WTC11 (cell line): ENCODE data around the gene UVRAG. TPM values are rescaled to one million over a fixed set of nuclear protein-coding genes. Genes with fewer than 3 reads are reported as not detected.

Experiments
- ATAC-seq: fragments of 200-7000 bp; cut with Tn5 transposase; 2 replicates; pipeline ENCODE4 v1.10.0; 2021; ENCODE audit warnings: mild to moderate bottlenecking, moderate library complexity
- CTCF ChIA-PET: fragments of 300-600 bp; sonication (Branson Sonifier 250); formaldehyde crosslinking; loops from one replicate; lab custom pipeline; 2021; ENCODE audit warnings: antibody characterized with exemption; lab: Charles Lee
- POLR2A ChIA-PET: fragments of 350-600 bp; sonication (Branson Sonifier 250); formaldehyde crosslinking; loops from one replicate; lab custom pipeline; 2021; ENCODE audit warnings: antibody characterized with exemption; lab: Charles Lee
- DNase-seq: peaks from one replicate; pipeline ENCODE4 v3.0.0; 2021; ENCODE audit warnings: low spot score
- H3K27ac Mint-ChIP-seq: 2 replicates; pipeline ENCODE4 v1.8.0; 2021; ENCODE audit warnings: mixed read lengths
- H3K27me3 Mint-ChIP-seq: 2 replicates; pipeline ENCODE4 v1.8.0; 2021; ENCODE audit warnings: low read depth, mild to moderate bottlenecking, moderate library complexity, mixed read lengths
- H3K36me3 Mint-ChIP-seq: 2 replicates; pipeline ENCODE4 v1.8.0; 2021; ENCODE audit warnings: mixed read lengths
- H3K4me1 Mint-ChIP-seq: 2 replicates; pipeline ENCODE4 v1.8.0; 2022; ENCODE audit warnings: mixed read lengths
- H3K4me3 Mint-ChIP-seq: 2 replicates; pipeline ENCODE4 v1.8.0; 2021; ENCODE audit warnings: mild to moderate bottlenecking, moderate library complexity, mixed read lengths
- H3K9me3 Mint-ChIP-seq: 2 replicates; pipeline ENCODE4 v1.8.0; 2021; ENCODE audit warnings: mixed read lengths
- CBFB ChIP-seq: sonication (generic); formaldehyde crosslinking; IDR thresholded peaks from 2 replicates; pipeline ENCODE4 v1.8.1; 2022; ENCODE audit warnings: mild to moderate bottlenecking, low read depth, missing genetic modification reagents
- CDX4 ChIP-seq: fragments of 250-450 bp; sonication (Bioruptor Pico); IDR thresholded peaks from 2 replicates; pipeline ENCODE4 v1.9.0; 2021; ENCODE audit warnings: moderate library complexity, mild to moderate bottlenecking, inconsistent platforms, borderline replicate concordance
- CREM ChIP-seq: sonication (generic); formaldehyde crosslinking; IDR thresholded peaks from 2 replicates; pipeline ENCODE4 v1.8.1; 2022; ENCODE audit warnings: mild to moderate bottlenecking, missing genetic modification reagents, moderate library complexity
- CTCF ChIP-seq: fragments of 200-600 bp; IDR thresholded peaks from 2 replicates; pipeline ENCODE4 v1.8.0; 2022; ENCODE audit warnings: antibody characterized with exemption
- ELF4 ChIP-seq: sonication (generic); formaldehyde crosslinking; IDR thresholded peaks from 2 replicates; pipeline ENCODE4 v1.8.1; 2022; ENCODE audit warnings: low read depth, mild to moderate bottlenecking, moderate library complexity, missing genetic modification reagents
- FOXJ3 ChIP-seq: sonication (generic); formaldehyde crosslinking; IDR thresholded peaks from 2 replicates; pipeline ENCODE4 v1.9.0; 2021; ENCODE audit warnings: missing genetic modification reagents, mild to moderate bottlenecking, borderline replicate concordance
- FOXK1 ChIP-seq: sonication (generic); formaldehyde crosslinking; IDR thresholded peaks from 2 replicates; pipeline ENCODE4 v1.8.0; 2022; ENCODE audit warnings: mild to moderate bottlenecking, moderate library complexity, missing genetic modification reagents
- IRF1 ChIP-seq: sonication (generic); formaldehyde crosslinking; IDR thresholded peaks from 2 replicates; pipeline ENCODE4 v1.8.0; 2023; ENCODE audit warnings: missing genetic modification reagents
- JUN ChIP-seq: sonication (generic); formaldehyde crosslinking; IDR thresholded peaks from 2 replicates; pipeline ENCODE4 v1.8.0; 2023; ENCODE audit warnings: mild to moderate bottlenecking, missing genetic modification reagents
- MXD4 ChIP-seq: fragments of 250-450 bp; sonication (Bioruptor Pico); IDR thresholded peaks from 2 replicates; pipeline ENCODE4 v1.8.0; 2021; ENCODE audit warnings: mild to moderate bottlenecking, moderate library complexity, borderline replicate concordance
- NFATC4 ChIP-seq: fragments of 250-450 bp; sonication (Bioruptor Pico); IDR thresholded peaks from 2 replicates; pipeline ENCODE4 v1.9.0; 2021; ENCODE audit warnings: mild to moderate bottlenecking
- NFE2L1 ChIP-seq: sonication (generic); formaldehyde crosslinking; IDR thresholded peaks from 2 replicates; pipeline ENCODE4 v1.8.1; 2023; ENCODE audit warnings: missing genetic modification reagents
- NR3C1 ChIP-seq: sonication (generic); formaldehyde crosslinking; conservative IDR thresholded peaks from 2 replicates; pipeline ENCODE4 v1.8.1; 2023; ENCODE audit warnings: low read depth, mild to moderate bottlenecking, missing genetic modification reagents
- PRRX2 ChIP-seq: fragments of 250-450 bp; sonication (Bioruptor Pico); IDR thresholded peaks from 2 replicates; pipeline ENCODE4 v1.8.0; 2021; ENCODE audit warnings: mild to moderate bottlenecking
- SMAD3 ChIP-seq: sonication (generic); formaldehyde crosslinking; IDR thresholded peaks from 2 replicates; pipeline ENCODE4 v1.8.0; 2022; ENCODE audit warnings: missing genetic modification reagents, mild to moderate bottlenecking, borderline replicate concordance
- SMAD4 ChIP-seq: sonication (generic); formaldehyde crosslinking; IDR thresholded peaks from 2 replicates; pipeline ENCODE4 v1.8.0; 2022; ENCODE audit warnings: mild to moderate bottlenecking, missing genetic modification reagents
- SOX15 ChIP-seq: fragments of 250-450 bp; sonication (Bioruptor Pico); IDR thresholded peaks from 2 replicates; pipeline ENCODE4 v1.9.0; 2021; ENCODE audit warnings: mild to moderate bottlenecking
- SP1 ChIP-seq: sonication (generic); formaldehyde crosslinking; conservative IDR thresholded peaks from 2 replicates; pipeline ENCODE4 v1.8.1; 2022; ENCODE audit warnings: missing genetic modification reagents
- TCF7 ChIP-seq: sonication (generic); formaldehyde crosslinking; IDR thresholded peaks from 2 replicates; pipeline ENCODE4 v1.8.0; 2022; ENCODE audit warnings: mild to moderate bottlenecking, low read depth, missing genetic modification reagents, moderate library complexity
- TEAD1 ChIP-seq: sonication (generic); formaldehyde crosslinking; IDR thresholded peaks from 2 replicates; pipeline ENCODE4 v1.8.0; 2022; ENCODE audit warnings: mild to moderate bottlenecking, missing genetic modification reagents
- ZNF138 ChIP-seq: sonication (generic); formaldehyde crosslinking; conservative IDR thresholded peaks from 2 replicates; pipeline ENCODE4 v1.8.1; 2022; ENCODE audit warnings: mild to moderate bottlenecking, moderate library complexity, missing genetic modification reagents
- ZNF232 ChIP-seq: sonication (generic); formaldehyde crosslinking; IDR thresholded peaks from 2 replicates; pipeline ENCODE4 v1.8.0; 2022; ENCODE audit warnings: mild to moderate bottlenecking, missing genetic modification reagents
- ZNF263 ChIP-seq: sonication (generic); formaldehyde crosslinking; IDR thresholded peaks from 2 replicates; pipeline ENCODE4 v1.8.1; 2022; ENCODE audit warnings: low read depth, mild to moderate bottlenecking, moderate library complexity, missing genetic modification reagents
- ZNF317 ChIP-seq: sonication (generic); formaldehyde crosslinking; IDR thresholded peaks from 2 replicates; pipeline ENCODE4 v1.8.1; 2023; ENCODE audit warnings: low read depth, mild to moderate bottlenecking, moderate library complexity, missing genetic modification reagents, borderline replicate concordance
- ZNF396 ChIP-seq: fragments of 250-450 bp; sonication (Bioruptor Pico); IDR thresholded peaks from 2 replicates; pipeline ENCODE4 v1.8.0; 2021; ENCODE audit warnings: mild to moderate bottlenecking, moderate library complexity, borderline replicate concordance
- ZNF423 ChIP-seq: fragments of 250-450 bp; sonication (Bioruptor Pico); IDR thresholded peaks from 2 replicates; pipeline ENCODE4 v2.1.2; 2022; ENCODE audit warnings: mild to moderate bottlenecking, moderate library complexity
- total RNA-seq: library from RNA; stranded (reverse); gene quantifications from 3 replicates; pipeline ENCODE4 v1.2.3, GENCODE V29; 2021
- TF ChIP-seq, protein P1 (sequence below): sonication (generic); formaldehyde crosslinking; IDR thresholded peaks from 2 replicates; pipeline ENCODE4 v1.8.0; 2022; ENCODE audit warnings: mild to moderate bottlenecking, missing genetic modification reagents
- TF ChIP-seq, protein P2 (sequence below): sonication (generic); formaldehyde crosslinking; IDR thresholded peaks from 2 replicates; pipeline ENCODE4 v1.8.0; 2023; ENCODE audit warnings: missing genetic modification reagents, mild to moderate bottlenecking, borderline replicate concordance
- TF ChIP-seq, protein P3 (sequence below): sonication (generic); formaldehyde crosslinking; IDR thresholded peaks from 2 replicates; pipeline ENCODE4 v1.8.1; 2022; ENCODE audit warnings: mild to moderate bottlenecking, moderate library complexity, missing genetic modification reagents

Gene UVRAG
- total RNA-seq, 1 experiment from 2014 or later: 14.5 TPM

DNA sequence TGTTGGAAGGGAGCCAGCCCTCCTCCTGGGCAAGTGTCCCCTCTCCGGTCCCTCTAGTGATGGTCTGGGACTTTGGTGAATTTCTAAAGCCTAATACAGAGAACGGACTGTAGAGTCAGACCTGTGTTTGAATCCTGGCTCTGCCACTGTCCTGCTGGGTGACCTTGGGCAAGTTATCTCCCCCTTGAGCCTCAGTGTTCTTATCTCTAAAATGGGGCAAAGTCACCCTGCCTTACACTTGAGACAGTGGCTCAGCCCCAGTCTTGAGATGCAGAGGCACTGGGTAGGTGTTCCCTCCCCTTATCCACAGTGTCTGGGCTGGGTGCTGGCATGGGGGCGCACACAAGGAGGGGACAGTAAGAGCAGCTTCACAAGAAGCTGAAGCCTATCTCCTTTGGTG, 25.5 kb upstream of the UVRAG start:
- TF ChIP-seq SMAD4 (CRISPR knock-in tag): no peak
- TF ChIP-seq NFATC4 (CRISPR knock-in tag): no peak
- no peak for TF ChIP-seq SMAD3 (CRISPR knock-in tag)
- no peak for TF ChIP-seq SOX15 (CRISPR knock-in tag)
- TF ChIP-seq ZNF317: no peak
- TF ChIP-seq ELF4: no peak
- TF ChIP-seq ZNF396 (CRISPR knock-in tag): no peak
- TF ChIP-seq ZNF263 (CRISPR knock-in tag): no peak
- no peak for TF ChIP-seq IRF1 (CRISPR knock-in tag)
- no peak for TF ChIP-seq CBFB (CRISPR knock-in tag)
- TF ChIP-seq, protein P1, sequence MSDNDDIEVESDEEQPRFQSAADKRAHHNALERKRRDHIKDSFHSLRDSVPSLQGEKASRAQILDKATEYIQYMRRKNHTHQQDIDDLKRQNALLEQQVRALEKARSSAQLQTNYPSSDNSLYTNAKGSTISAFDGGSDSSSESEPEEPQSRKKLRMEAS: no peak
- TF ChIP-seq CREM (CRISPR knock-in tag): no peak
- TF ChIP-seq CTCF: no peak
- TF ChIP-seq ZNF232 (CRISPR knock-in tag): no peak
- TF ChIP-seq ZNF423 (CRISPR knock-in tag): no peak
- TF ChIP-seq, protein P2, sequence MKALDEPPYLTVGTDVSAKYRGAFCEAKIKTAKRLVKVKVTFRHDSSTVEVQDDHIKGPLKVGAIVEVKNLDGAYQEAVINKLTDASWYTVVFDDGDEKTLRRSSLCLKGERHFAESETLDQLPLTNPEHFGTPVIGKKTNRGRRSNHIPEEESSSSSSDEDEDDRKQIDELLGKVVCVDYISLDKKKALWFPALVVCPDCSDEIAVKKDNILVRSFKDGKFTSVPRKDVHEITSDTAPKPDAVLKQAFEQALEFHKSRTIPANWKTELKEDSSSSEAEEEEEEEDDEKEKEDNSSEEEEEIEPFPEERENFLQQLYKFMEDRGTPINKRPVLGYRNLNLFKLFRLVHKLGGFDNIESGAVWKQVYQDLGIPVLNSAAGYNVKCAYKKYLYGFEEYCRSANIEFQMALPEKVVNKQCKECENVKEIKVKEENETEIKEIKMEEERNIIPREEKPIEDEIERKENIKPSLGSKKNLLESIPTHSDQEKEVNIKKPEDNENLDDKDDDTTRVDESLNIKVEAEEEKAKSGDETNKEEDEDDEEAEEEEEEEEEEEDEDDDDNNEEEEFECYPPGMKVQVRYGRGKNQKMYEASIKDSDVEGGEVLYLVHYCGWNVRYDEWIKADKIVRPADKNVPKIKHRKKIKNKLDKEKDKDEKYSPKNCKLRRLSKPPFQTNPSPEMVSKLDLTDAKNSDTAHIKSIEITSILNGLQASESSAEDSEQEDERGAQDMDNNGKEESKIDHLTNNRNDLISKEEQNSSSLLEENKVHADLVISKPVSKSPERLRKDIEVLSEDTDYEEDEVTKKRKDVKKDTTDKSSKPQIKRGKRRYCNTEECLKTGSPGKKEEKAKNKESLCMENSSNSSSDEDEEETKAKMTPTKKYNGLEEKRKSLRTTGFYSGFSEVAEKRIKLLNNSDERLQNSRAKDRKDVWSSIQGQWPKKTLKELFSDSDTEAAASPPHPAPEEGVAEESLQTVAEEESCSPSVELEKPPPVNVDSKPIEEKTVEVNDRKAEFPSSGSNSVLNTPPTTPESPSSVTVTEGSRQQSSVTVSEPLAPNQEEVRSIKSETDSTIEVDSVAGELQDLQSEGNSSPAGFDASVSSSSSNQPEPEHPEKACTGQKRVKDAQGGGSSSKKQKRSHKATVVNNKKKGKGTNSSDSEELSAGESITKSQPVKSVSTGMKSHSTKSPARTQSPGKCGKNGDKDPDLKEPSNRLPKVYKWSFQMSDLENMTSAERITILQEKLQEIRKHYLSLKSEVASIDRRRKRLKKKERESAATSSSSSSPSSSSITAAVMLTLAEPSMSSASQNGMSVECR (CRISPR knock-in tag): no peak
- no peak for TF ChIP-seq TCF7 (CRISPR knock-in tag)
- no peak for TF ChIP-seq ZNF138 (CRISPR knock-in tag)
- TF ChIP-seq NR3C1 (CRISPR knock-in tag): no peak
- TF ChIP-seq, protein P3, sequence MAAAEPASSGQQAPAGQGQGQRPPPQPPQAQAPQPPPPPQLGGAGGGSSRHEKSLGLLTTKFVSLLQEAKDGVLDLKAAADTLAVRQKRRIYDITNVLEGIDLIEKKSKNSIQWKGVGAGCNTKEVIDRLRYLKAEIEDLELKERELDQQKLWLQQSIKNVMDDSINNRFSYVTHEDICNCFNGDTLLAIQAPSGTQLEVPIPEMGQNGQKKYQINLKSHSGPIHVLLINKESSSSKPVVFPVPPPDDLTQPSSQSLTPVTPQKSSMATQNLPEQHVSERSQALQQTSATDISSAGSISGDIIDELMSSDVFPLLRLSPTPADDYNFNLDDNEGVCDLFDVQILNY (CRISPR knock-in tag): no peak

GRCh38 chr11:75790986-75791385, 24.0 kb upstream of the UVRAG start:
- POLR2A ChIA-PET: no interaction called here
- Mint-ChIP-seq H3K9me3 (no peaks in the 10 kb centered on the region), H3K36me3 (no peaks in the 10 kb centered on the region)

More for the DNA sequence above, 25.5 kb upstream of the UVRAG start:
- Mint-ChIP-seq H3K36me3 (no peaks in the 10 kb centered on the region), H3K9me3 (no peaks in the 10 kb centered on the region), H3K27me3 (no peaks in the 10 kb centered on the region), H3K27ac (no peak overlapping the region), H3K4me3 (no peak overlapping the region), H3K4me1 (no peaks in the 10 kb centered on the region)
- ChIA-PET POLR2A (no interaction called here), CTCF (no interaction called here)
- ATAC-seq (no peak), DNase-seq (no peak)

More at GRCh38 chr11:75790986-75791385, 24.0 kb upstream of the UVRAG start:
- H3K27ac Mint-ChIP-seq: no peak overlapping the region
- H3K27me3 Mint-ChIP-seq: no peaks in the 10 kb centered on the region
- H3K4me1 Mint-ChIP-seq: no peaks in the 10 kb centered on the region
- TF ChIP-seq SOX15 (CRISPR knock-in tag): no peak
- TF ChIP-seq JUN (CRISPR knock-in tag): no peak
- TF ChIP-seq SP1: no peak
- TF ChIP-seq PRRX2 (CRISPR knock-in tag): no peak
- TF ChIP-seq NFE2L1: no peak
- TF ChIP-seq ZNF138 (CRISPR knock-in tag): no peak
- TF ChIP-seq, protein P1: no peak
- no peak for TF ChIP-seq FOXK1 (CRISPR knock-in tag)
- TF ChIP-seq ZNF317: no peak
- no peak for TF ChIP-seq CDX4
- no peak for TF ChIP-seq ELF4
- no peak for TF ChIP-seq FOXJ3 (CRISPR knock-in tag)
- no peak for TF ChIP-seq TEAD1 (CRISPR knock-in tag)
- no peak for TF ChIP-seq MXD4 (CRISPR knock-in tag)
- CTCF ChIA-PET: interaction anchor here (1.0 kb wide), 1 partner anchor 85 kb away, joined by 3 read pairs; no protein-coding TSS in a partner anchor
- no peak overlapping the region for H3K4me3 Mint-ChIP-seq
- DNase-seq: no peak
- ATAC-seq: no peak
